GM12878 (cell line): Measurements from ENCODE around the gene ADGRV1. TPM values are rescaled to one million over a fixed set of nuclear protein-coding genes. Genes with fewer than 3 reads are reported as not detected.

Experiments used
- ATAC-seq: fragments of 200-7000 bp; cut with Tn5 transposase; 3 replicates; pipeline ENCODE4 v1.9.1; 2020; ENCODE audit warnings: mild to moderate bottlenecking, moderate library complexity
- BruUV-seq: library from RNA; stranded (reverse); fragments of 400-500 nt; replicated peaks from 2 replicates; lab custom pipeline; 2021; lab: Mats Ljungman, UMichigan
- CTCF ChIA-PET: fragments of 300-600 bp; sonication (Branson Sonifier 250); formaldehyde crosslinking; extraction: SDS; loops from one replicate; lab custom pipeline; 2021; ENCODE audit warnings: inconsistent platforms; lab: Yijun Ruan, JAX
- POLR2A ChIA-PET: fragments of 350-600 bp; formaldehyde crosslinking; extraction: SDS; loops from one replicate; lab custom pipeline; 2021; ENCODE audit warnings: inconsistent platforms; lab: Charles Lee
- RAD21 ChIA-PET: fragments of 300-600 bp; sonication (Branson Sonifier 250); formaldehyde crosslinking; loops from one replicate; lab custom pipeline; 2023; ENCODE audit warnings: antibody characterized with exemption; ENCODE audit not compliant: unreplicated experiment; lab: Charles Lee
- SMC1A ChIA-PET: fragments of 300-600 bp; sonication (Branson Sonifier 250); formaldehyde crosslinking; loops from one replicate; lab custom pipeline; 2023; ENCODE audit not compliant: unreplicated experiment, uncharacterized antibody; lab: Charles Lee
- DNase-seq: peaks from one replicate; pipeline ENCODE4 v3.0.0-alpha.2; 2011; ENCODE audit warnings: low read depth, low spot score
- FAIRE-seq: peaks from 3 replicates; lab custom pipeline; 2011; peaks lifted over from hg19 to GRCh38; lab: Jason Lieb, UNC
- H2AFZ ChIP-seq: 2 replicates; pipeline ENCODE4 v1.6.0; 2011; ENCODE audit warnings: low read depth, low read length, control low read depth; ENCODE audit not compliant: control insufficient read depth
- H3K27ac ChIP-seq: 2 replicates; pipeline ENCODE4 v1.5.1; 2011; ENCODE audit warnings: control low read depth; ENCODE audit not compliant: control insufficient read depth, insufficient read depth
- H3K27me3 ChIP-seq, 2 experiments: replicated peaks in 1 of 2; 2 replicates each; pipeline versions ENCODE4 v1.6.0 to v1.6.1; 2011; ENCODE audit warnings: low read length in 1 of 2; ENCODE audit not compliant: control insufficient read depth in 2 of 2, insufficient read depth in 2 of 2
- H3K36me3 ChIP-seq, 2 experiments: 2 replicates each; pipeline ENCODE4 v1.5.1; 2011; ENCODE audit warnings: low read length in 1 of 2; ENCODE audit not compliant: control insufficient read depth in 2 of 2, insufficient read depth in 2 of 2
- H3K4me1 ChIP-seq: 2 replicates; pipeline ENCODE4 v1.6.1; 2011; ENCODE audit warnings: mild to moderate bottlenecking, low read length, moderate library complexity, mixed read lengths; ENCODE audit not compliant: control insufficient read depth, insufficient read depth
- H3K4me2 ChIP-seq: 2 replicates; pipeline ENCODE4 v1.6.0; 2011; ENCODE audit warnings: control low read depth; ENCODE audit not compliant: control insufficient read depth, insufficient read depth
- H3K4me3 ChIP-seq: fragments of 200-600 bp; sonication (generic); 2 replicates; pipeline ENCODE4 v1.5.1; 2016
- H3K79me2 ChIP-seq: 2 replicates; pipeline ENCODE4 v1.6.0; 2011; ENCODE audit warnings: low read length; ENCODE audit not compliant: control insufficient read depth, insufficient read depth
- H3K9ac ChIP-seq: 2 replicates; pipeline ENCODE4 v1.8.0; 2011; ENCODE audit warnings: low read length, control low read depth, mixed read lengths; ENCODE audit not compliant: control insufficient read depth, insufficient read depth
- H3K9me3 ChIP-seq: replicated peaks from 3 replicates; pipeline ENCODE4 v1.5.1; 2011; ENCODE audit warnings: mild to moderate bottlenecking, low read length; ENCODE audit not compliant: control insufficient read depth, insufficient read depth
- H4K20me1 ChIP-seq: 2 replicates; pipeline ENCODE4 v1.6.0; 2011; ENCODE audit not compliant: control insufficient read depth, insufficient read depth
- BACH1 ChIP-seq: fragments of 450-650 bp; IDR thresholded peaks from 2 replicates; pipeline ENCODE4 v1.6.1; 2017; ENCODE audit warnings: mild to moderate bottlenecking, borderline replicate concordance
- IKZF2 ChIP-seq, 2 experiments: fragments of 450-650 bp; IDR thresholded peaks; 2 replicates each; pipeline ENCODE4 v1.6.1; 2017; ENCODE audit warnings: mild to moderate bottlenecking in 2 of 2, moderate library complexity in 2 of 2
- MYC ChIP-seq: IDR thresholded peaks from 2 replicates; pipeline ENCODE4 v1.6.1; 2011; ENCODE audit warnings: mild to moderate bottlenecking, low read length, moderate library complexity, inconsistent platforms; ENCODE audit not compliant: insufficient read depth, insufficient replicate concordance, insufficient read length, severe bottlenecking
- NBN ChIP-seq: fragments of 450-650 bp; IDR thresholded peaks from 2 replicates; pipeline ENCODE4 v1.6.1; 2016
- RAD51 ChIP-seq: fragments of 450-650 bp; IDR thresholded peaks from 2 replicates; pipeline ENCODE4 v1.6.1; 2016; ENCODE audit warnings: moderate library complexity, mild to moderate bottlenecking, inconsistent platforms
- RELB ChIP-seq: fragments of 450-650 bp; IDR thresholded peaks from 2 replicates; pipeline ENCODE4 v1.6.1; 2017; ENCODE audit warnings: low read depth, mild to moderate bottlenecking, moderate library complexity
- RUNX3 ChIP-seq: IDR thresholded peaks from 2 replicates; pipeline ENCODE4 v1.6.1; 2012; ENCODE audit warnings: low read length, inconsistent platforms
- SIX5 ChIP-seq: IDR thresholded peaks from 2 replicates; pipeline ENCODE4 v1.6.1; 2011; ENCODE audit warnings: mild to moderate bottlenecking, low read depth, low read length, moderate library complexity; ENCODE audit not compliant: severe bottlenecking
- SREBF1 ChIP-seq: IDR thresholded peaks from 2 replicates; pipeline ENCODE4 v1.6.1; 2012; ENCODE audit warnings: mild to moderate bottlenecking, low read length
- TCF3 ChIP-seq: IDR thresholded peaks from 2 replicates; pipeline ENCODE4 v1.6.1; 2012; ENCODE audit warnings: low read depth, mild to moderate bottlenecking, low read length, borderline replicate concordance; ENCODE audit not compliant: insufficient read depth
- ZBTB4 ChIP-seq: fragments of 450-650 bp; formaldehyde crosslinking; IDR thresholded peaks from 2 replicates; pipeline ENCODE4 v1.4.0; 2022; ENCODE audit warnings: mild to moderate bottlenecking, moderate library complexity
- WGBS: methylation state at CpG from one replicate; pipeline ENCODE4 v1.1.6; 2016; ENCODE audit warnings: low lambda C conversion rate; ENCODE audit not compliant: insufficient replicate concordance, insufficient coverage; ENCODE audit errors: missing lambda C conversion rate; 5-methylcytosine and 5-hydroxymethylcytosine counted together
- in situ Hi-C: fragments of 300-500 bp; cut with MboI; formaldehyde crosslinking; loops from 9 replicates; pipeline ENCODE4 v1.14.3; 2018; ENCODE audit warnings: mixed read lengths
- intact Hi-C: fragments of 100-400 bp; cut with micrococcal nuclease; formaldehyde crosslinking; loops from one replicate; pipeline ENCODE4 v1.14.2; 2022; ENCODE audit not compliant: unreplicated experiment
- polyA plus RNA-seq, 11 experiments: library from polyadenylated mRNA; depleted of rRNA in 4 of 11; unstranded in 6 of 11; stranded (reverse) in 5 of 11; fragments of >200 nt; fragmentation: Nextera tagmentation in 4 of 11; fragmentation: Illumina TruSeq in 1 of 11; extraction: Ambion mirVana in 4 of 11; extraction: Trizol in 1 of 11; gene quantifications; 1 replicate in 1 of 11; 2 replicates in 10 of 11; pipeline versions ENCODE4 v1.2.1 to v1.2.3, GENCODE V29; 2011 to 2016; ENCODE audit warnings: inconsistent platforms in 2 of 11, missing spikeins in 2 of 11, low read depth in 1 of 11
- total RNA-seq, 4 experiments: library from RNA; depleted of rRNA in 3 of 4; stranded (reverse); fragments of >200 nt in 3 of 4; fragmentation: Illumina TruSeq in 1 of 4; extraction: Trizol in 1 of 4; gene quantifications; 2 replicates each; pipeline versions ENCODE4 v1.2.1 to v1.2.3, GENCODE V29; 2013 to 2021
- TF ChIP-seq, protein P1 (sequence below): fragments of 450-650 bp; IDR thresholded peaks from 2 replicates; pipeline ENCODE4 v1.6.1; 2018; ENCODE audit warnings: mild to moderate bottlenecking, low read depth, moderate library complexity; ENCODE audit not compliant: partially characterized antibody
- TF ChIP-seq, protein P2 (sequence below): fragments of 450-650 bp; IDR thresholded peaks from 2 replicates; pipeline ENCODE4 v1.6.1; 2016; ENCODE audit warnings: mild to moderate bottlenecking

Gene ADGRV1
- total and polyA plus RNA-seq, 10 of the 15 experiments (the other 5 are each of a cell fraction or from before 2014, with no cell fraction given): 0.04 to 8.1 (median 0.16) TPM; not detected in 1

DNA sequence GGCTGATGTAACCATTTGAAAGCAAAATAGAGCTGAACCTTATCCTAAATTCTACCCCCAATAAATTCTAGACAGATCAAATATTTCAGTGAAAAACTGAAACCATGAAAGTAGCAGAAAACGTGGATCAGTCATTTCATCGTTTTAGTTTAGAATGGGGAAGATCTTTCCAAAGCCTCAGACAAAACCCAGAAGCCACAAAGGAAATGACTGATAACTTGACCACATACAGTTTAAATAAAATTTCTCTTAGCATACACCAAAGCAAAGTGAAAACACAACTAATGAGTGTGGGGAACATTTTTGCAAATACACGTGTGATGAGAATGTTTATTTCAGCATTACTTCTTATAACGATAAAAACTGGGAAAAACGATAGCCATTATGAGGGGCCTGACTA, 284.8 kb downstream of the ADGRV1 start (continued):
- TF ChIP-seq, protein P1, sequence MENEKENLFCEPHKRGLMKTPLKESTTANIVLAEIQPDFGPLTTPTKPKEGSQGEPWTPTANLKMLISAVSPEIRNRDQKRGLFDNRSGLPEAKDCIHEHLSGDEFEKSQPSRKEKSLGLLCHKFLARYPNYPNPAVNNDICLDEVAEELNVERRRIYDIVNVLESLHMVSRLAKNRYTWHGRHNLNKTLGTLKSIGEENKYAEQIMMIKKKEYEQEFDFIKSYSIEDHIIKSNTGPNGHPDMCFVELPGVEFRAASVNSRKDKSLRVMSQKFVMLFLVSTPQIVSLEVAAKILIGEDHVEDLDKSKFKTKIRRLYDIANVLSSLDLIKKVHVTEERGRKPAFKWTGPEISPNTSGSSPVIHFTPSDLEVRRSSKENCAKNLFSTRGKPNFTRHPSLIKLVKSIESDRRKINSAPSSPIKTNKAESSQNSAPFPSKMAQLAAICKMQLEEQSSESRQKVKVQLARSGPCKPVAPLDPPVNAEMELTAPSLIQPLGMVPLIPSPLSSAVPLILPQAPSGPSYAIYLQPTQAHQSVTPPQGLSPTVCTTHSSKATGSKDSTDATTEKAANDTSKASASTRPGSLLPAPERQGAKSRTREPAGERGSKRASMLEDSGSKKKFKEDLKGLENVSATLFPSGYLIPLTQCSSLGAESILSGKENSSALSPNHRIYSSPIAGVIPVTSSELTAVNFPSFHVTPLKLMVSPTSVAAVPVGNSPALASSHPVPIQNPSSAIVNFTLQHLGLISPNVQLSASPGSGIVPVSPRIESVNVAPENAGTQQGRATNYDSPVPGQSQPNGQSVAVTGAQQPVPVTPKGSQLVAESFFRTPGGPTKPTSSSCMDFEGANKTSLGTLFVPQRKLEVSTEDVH: no peak
- TF ChIP-seq RUNX3 (peak; percentile 88), SIX5 (no peak), SREBF1 (no peak), TCF3 (no peak), BACH1 (no peak), RAD51 (no peak), IKZF2 (IDR thresholded peaks at IDR 0.05) (no peak)

DNA sequence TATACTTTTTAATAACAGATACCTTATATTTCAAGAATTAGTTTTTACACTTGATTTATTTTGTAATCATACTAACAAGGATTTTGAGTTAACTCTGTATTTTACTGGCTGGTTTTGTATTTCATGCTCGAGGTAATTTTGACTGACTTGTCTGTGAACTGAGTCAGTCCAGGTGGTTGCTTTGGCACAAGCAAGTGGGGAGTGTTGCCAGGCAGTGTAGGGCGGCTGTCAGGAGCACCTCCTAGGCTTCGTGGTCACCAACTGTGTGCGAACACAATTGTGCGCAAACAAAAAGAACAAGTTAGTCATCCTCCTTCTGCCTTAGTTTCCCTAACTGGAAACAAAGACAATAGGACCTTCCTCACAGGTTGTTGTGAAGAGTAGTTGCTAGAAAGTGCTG, 286.3 kb downstream of the ADGRV1 start:
- BruUV-seq: no TSS peak
- Histone ChIP-seq H2AFZ (no peak overlapping the region), H3K36me3 (no peaks in the 10 kb centered on the region), H3K4me3 (no peak overlapping the region), H3K9ac (no peak overlapping the region), H3K4me1 (no peaks in the 10 kb centered on the region), H3K79me2 (no peaks in the 10 kb centered on the region), H3K27ac (no peak overlapping the region), H4K20me1 (no peaks in the 10 kb centered on the region), H3K4me2 (no peak overlapping the region), H3K27me3 (no peaks in the 10 kb centered on the region), H3K9me3 (no peaks in the 10 kb centered on the region)
- ChIA-PET RAD21 (no interaction called here), SMC1A (interaction anchor here (0.6 to 0.9 kb wide), 2 partner anchors 61 to 66 kb away, joined by 3 read pairs; no protein-coding TSS in a partner anchor), POLR2A (no interaction called here), CTCF (no interaction called here)
- no peak for FAIRE-seq
- intact Hi-C loops: no loop called here
- in situ Hi-C loops: no loop called here
- 50% methylated on average over 5 of the region's 5 CpGs for WGBS
- DNase-seq: no peak
- ATAC-seq: no peak
- TF ChIP-seq, protein P2, sequence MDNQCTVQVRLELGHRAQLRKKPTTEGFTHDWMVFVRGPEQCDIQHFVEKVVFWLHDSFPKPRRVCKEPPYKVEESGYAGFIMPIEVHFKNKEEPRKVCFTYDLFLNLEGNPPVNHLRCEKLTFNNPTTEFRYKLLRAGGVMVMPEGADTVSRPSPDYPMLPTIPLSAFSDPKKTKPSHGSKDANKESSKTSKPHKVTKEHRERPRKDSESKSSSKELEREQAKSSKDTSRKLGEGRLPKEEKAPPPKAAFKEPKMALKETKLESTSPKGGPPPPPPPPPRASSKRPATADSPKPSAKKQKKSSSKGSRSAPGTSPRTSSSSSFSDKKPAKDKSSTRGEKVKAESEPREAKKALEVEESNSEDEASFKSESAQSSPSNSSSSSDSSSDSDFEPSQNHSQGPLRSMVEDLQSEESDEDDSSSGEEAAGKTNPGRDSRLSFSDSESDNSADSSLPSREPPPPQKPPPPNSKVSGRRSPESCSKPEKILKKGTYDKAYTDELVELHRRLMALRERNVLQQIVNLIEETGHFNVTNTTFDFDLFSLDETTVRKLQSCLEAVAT: no peak
- TF ChIP-seq NBN (no peak), ZBTB4 (CRISPR knock-in tag) (no peak), MYC (no peak), RELB (no peak)
